Fibroblast of villous mesenchyme (primary cell): ENCODE measurements around the gene MASP1. TPM values are rescaled to one million over a fixed set of nuclear protein-coding genes. Genes with fewer than 3 reads are reported as not detected.

Experiments used
- DNase-seq: peaks from one replicate; pipeline ENCODE4 v3.0.0-alpha.2; 2010; ENCODE audit warnings: low read depth
- H3K4me3 ChIP-seq: 2 replicates; pipeline ENCODE4 v1.5.1; 2011; ENCODE audit warnings: low read depth, mild to moderate bottlenecking, low read length
- CTCF ChIP-seq: IDR thresholded peaks from 2 replicates; pipeline ENCODE4 v1.5.1; 2012; ENCODE audit warnings: low read depth, mild to moderate bottlenecking, low read length; ENCODE audit not compliant: insufficient read depth
- total RNA-seq: library from RNA; depleted of rRNA; stranded (reverse); fragments of >200 nt; gene quantifications from 2 replicates; pipeline ENCODE4 v1.2.3, GENCODE V29; 2012

MASP1 gene
- total RNA-seq, 1 donor, result 209 TPM

- no peak for DNase-seq
- TF ChIP-seq CTCF, result no peak
- no peak overlapping the region for H3K4me3 ChIP-seq
These were observed 24.8 kb downstream of the MASP1 start for GRCh38 chr3:187266691-187267090.

GRCh38 chr3:187265461-187265955, 26.0 kb downstream of the MASP1 start:
- TF ChIP-seq CTCF, result no peak
- DNase-seq, result peak; percentile 51
- no peak overlapping the region for H3K4me3 ChIP-seq

- DNase-seq, result peak; percentile 53
- TF ChIP-seq CTCF, result no peak
- H3K4me3 ChIP-seq, result no peak overlapping the region
These were observed 26.6 kb downstream of the MASP1 start for GRCh38 chr3:187264911-187265310.

- DNase-seq, result peak; percentile 89
- H3K4me3 ChIP-seq, result no peak overlapping the region
- TF ChIP-seq CTCF, result no peak
These were observed 27.5 kb downstream of the MASP1 start for GRCh38 chr3:187264021-187264420.

GRCh38 chr3:187263270-187263669, 28.3 kb downstream of the MASP1 start:
- peak; percentile 79 for DNase-seq
- no peak for TF ChIP-seq CTCF
- H3K4me3 ChIP-seq, result no peak overlapping the region

- DNase-seq, result no peak
- no peak overlapping the region for H3K4me3 ChIP-seq
- TF ChIP-seq CTCF, result no peak
These were observed 29.2 kb downstream of the MASP1 start for GRCh38 chr3:187262360-187262759.

GRCh38 chr3:187261541-187261969, 30.0 kb downstream of the MASP1 start:
- DNase-seq, result peak; percentile 92

More at GRCh38 chr3:187261541-187261969, 30.0 kb downstream of the MASP1 start:
- no peak for TF ChIP-seq CTCF
- no peak overlapping the region for H3K4me3 ChIP-seq
